H1 (cell line): ENCODE data around the gene ZNF143. TPM values are rescaled to one million over a fixed set of nuclear protein-coding genes. Genes with fewer than 3 reads are reported as not detected.

ENCODE experiments used
- CTCF ChIA-PET: fragments of 300-600 bp; sonication (Branson Sonifier 250); formaldehyde crosslinking; loops from one replicate; lab custom pipeline; 2021; ENCODE audit not compliant: partially characterized antibody; lab: Charles Lee
- POLR2A ChIA-PET: fragments of 300-600 bp; sonication (Branson Sonifier 250); formaldehyde crosslinking; loops from one replicate; lab custom pipeline; 2021; ENCODE audit warnings: inconsistent platforms; ENCODE audit not compliant: partially characterized antibody; lab: Charles Lee
- DNase-seq, 2 experiments: peaks; one replicate each; pipeline versions ENCODE4 v3.0.0 to v3.0.0-alpha.2; 2010 to 2022; ENCODE audit warnings: low spot score in 2 of 2, low read depth in 1 of 2, mixed read lengths in 1 of 2
- FAIRE-seq: peaks from 2 replicates; lab custom pipeline; 2011; peaks lifted over from hg19 to GRCh38; lab: Jason Lieb, UNC
- H2AFZ ChIP-seq: 2 replicates; pipeline ENCODE4 v1.8.1; 2012; ENCODE audit warnings: low read length, inconsistent platforms
- H2AK5ac ChIP-seq: 2 replicates; pipeline ENCODE4 v1.6.1; 2013; ENCODE audit warnings: low read depth, low read length
- H2BK120ac ChIP-seq: replicated peaks from 2 replicates; pipeline ENCODE3; 2013; ENCODE audit warnings: low read depth, low read length, inconsistent platforms
- H2BK12ac ChIP-seq: 2 replicates; pipeline ENCODE4 v1.6.1; 2013; ENCODE audit warnings: low read depth, low read length
- H2BK15ac ChIP-seq: 2 replicates; pipeline ENCODE4 v1.6.1; 2013; ENCODE audit warnings: low read length
- H2BK20ac ChIP-seq: 2 replicates; pipeline ENCODE4 v1.6.1; 2013; ENCODE audit warnings: low read length
- H2BK5ac ChIP-seq: 2 replicates; pipeline ENCODE4 v1.6.1; 2013; ENCODE audit warnings: low read depth, low read length
- H3K14ac ChIP-seq: 2 replicates; pipeline ENCODE4 v1.6.1; 2013; ENCODE audit warnings: inconsistent platforms; ENCODE audit not compliant: insufficient read length
- H3K18ac ChIP-seq: 2 replicates; pipeline ENCODE4 v1.6.1; 2013; ENCODE audit warnings: low read length; ENCODE audit errors: extremely low read depth
- H3K23ac ChIP-seq: 2 replicates; pipeline ENCODE4 v1.6.1; 2013; ENCODE audit warnings: inconsistent platforms; ENCODE audit not compliant: insufficient read length
- H3K23me2 ChIP-seq: 2 replicates; pipeline ENCODE4 v1.6.1; 2013; ENCODE audit warnings: low read depth, low read length
- H3K27ac ChIP-seq: 2 replicates; pipeline ENCODE4 v1.6.1; 2011; ENCODE audit warnings: low read depth, low read length, inconsistent platforms
- H3K27me3 ChIP-seq, 4 experiments: replicated peaks in 1 of 4; 1 replicate in 1 of 4; 2 replicates in 3 of 4; pipeline versions ENCODE4 v1.6.1 to v1.8.1; 2011 to 2013; ENCODE audit warnings: low read length in 3 of 4, mild to moderate bottlenecking in 3 of 4, inconsistent platforms in 2 of 4, mixed read lengths in 2 of 4, moderate library complexity in 1 of 4; ENCODE audit not compliant: control insufficient read depth in 3 of 4, insufficient read depth in 3 of 4; ENCODE audit errors: extremely low read depth in 1 of 4
- H3K36me3 ChIP-seq, 4 experiments: 2 replicates each; pipeline versions ENCODE4 v1.6.1 to v1.8.1; 2011 to 2013; ENCODE audit warnings: mild to moderate bottlenecking in 4 of 4, low read length in 3 of 4, moderate library complexity in 2 of 4, control low read depth in 1 of 4, inconsistent platforms in 1 of 4; ENCODE audit not compliant: insufficient read depth in 4 of 4, control insufficient read depth in 2 of 4
- H3K4ac ChIP-seq: replicated peaks from 2 replicates; pipeline ENCODE3; 2013; ENCODE audit warnings: low read length, low read depth, mixed read lengths, inconsistent platforms; ENCODE audit not compliant: insufficient read length
- H3K4me1 ChIP-seq, 4 experiments: replicated peaks in 1 of 4; 1 replicate in 1 of 4; 2 replicates in 3 of 4; pipeline versions ENCODE4 v1.6.1 to v1.8.1; 2011 to 2013; ENCODE audit warnings: low read length in 3 of 4, inconsistent platforms in 2 of 4, mixed read lengths in 1 of 4; ENCODE audit not compliant: insufficient read depth in 4 of 4, control insufficient read depth in 3 of 4
- H3K4me2 ChIP-seq, 2 experiments: 2 replicates each; pipeline versions ENCODE4 v1.6.1 to v1.8.1; 2011 to 2013; ENCODE audit warnings: low read depth in 2 of 2, low read length in 2 of 2, control low read depth in 1 of 2, inconsistent platforms in 1 of 2, mild to moderate bottlenecking in 1 of 2; ENCODE audit not compliant: insufficient read depth in 1 of 2
- H3K4me3 ChIP-seq, 4 experiments: fragments of 200-600, 300-600 bp in 1 of 4; sonication (generic), shearing (Covaris generic), sonication (Bioruptor Twin) in 1 of 4; 2 replicates each; pipeline versions ENCODE4 v1.5.1 to v1.8.1; 2011 to 2016; ENCODE audit warnings: low read length in 4 of 4, low read depth in 3 of 4, control low read depth in 2 of 4, inconsistent platforms in 2 of 4, mild to moderate bottlenecking in 2 of 4, mixed read lengths in 1 of 4, moderate library complexity in 1 of 4; ENCODE audit not compliant: insufficient read depth in 2 of 4; ENCODE audit errors: extremely low read depth in 1 of 4
- H3K56ac ChIP-seq: replicated peaks from 2 replicates; pipeline ENCODE3; 2013; ENCODE audit warnings: low read depth, mild to moderate bottlenecking, mixed read lengths, low read length, inconsistent platforms; ENCODE audit not compliant: insufficient read length
- H3K79me1 ChIP-seq: 2 replicates; pipeline ENCODE4 v1.6.1; 2013; ENCODE audit warnings: low read depth, low read length, control low read depth
- H3K79me2 ChIP-seq, 2 experiments: 2 replicates each; pipeline versions ENCODE4 v1.6.1 to v1.8.1; 2012 to 2013; ENCODE audit warnings: low read length in 2 of 2, mild to moderate bottlenecking in 2 of 2, inconsistent platforms in 1 of 2; ENCODE audit not compliant: insufficient read depth in 2 of 2, control insufficient read depth in 1 of 2
- H3K9ac ChIP-seq, 4 experiments: replicated peaks in 1 of 4; 1 replicate in 1 of 4; 2 replicates in 3 of 4; pipeline versions ENCODE4 v1.6.1 to v1.8.1; 2011 to 2013; ENCODE audit warnings: low read depth in 3 of 4, low read length in 3 of 4, control low read depth in 2 of 4, mild to moderate bottlenecking in 2 of 4, moderate library complexity in 2 of 4, inconsistent platforms in 1 of 4; ENCODE audit errors: extremely low read depth in 1 of 4
- H3K9me3 ChIP-seq, 2 experiments: 2 replicates each; pipeline versions ENCODE4 v1.6.1 to v1.8.1; 2012 to 2013; ENCODE audit warnings: mild to moderate bottlenecking in 2 of 2, moderate library complexity in 2 of 2, control low read depth in 1 of 2, inconsistent platforms in 1 of 2, low read depth in 1 of 2, low read length in 1 of 2, mixed read lengths in 1 of 2; ENCODE audit not compliant: insufficient read depth in 2 of 2
- H4K20me1 ChIP-seq, 2 experiments: replicated peaks in 1 of 2; 2 replicates each; pipeline versions ENCODE3 to v1.8.1; 2011 to 2013; ENCODE audit warnings: inconsistent platforms in 2 of 2, low read length in 2 of 2, mild to moderate bottlenecking in 1 of 2; ENCODE audit not compliant: insufficient read depth in 2 of 2, control insufficient read depth in 1 of 2
- H4K5ac ChIP-seq: 2 replicates; pipeline ENCODE4 v1.6.1; 2013; ENCODE audit warnings: low read length, low read depth, mixed read lengths, inconsistent platforms; ENCODE audit not compliant: insufficient read length
- H4K8ac ChIP-seq: 2 replicates; pipeline ENCODE4 v1.8.0; 2013; ENCODE audit warnings: mild to moderate bottlenecking, moderate library complexity, low read length, inconsistent platforms; ENCODE audit not compliant: insufficient read depth; ENCODE audit errors: extremely low read depth
- H4K91ac ChIP-seq: replicated peaks from 2 replicates; pipeline ENCODE3; 2013; ENCODE audit warnings: low read length, mixed read lengths, inconsistent platforms; ENCODE audit not compliant: insufficient read length
- CTBP2 ChIP-seq: IDR thresholded peaks from 2 replicates; pipeline ENCODE4 v1.7.0; 2011; ENCODE audit warnings: borderline replicate concordance, mild to moderate bottlenecking, moderate library complexity, mixed read lengths, low read length; ENCODE audit not compliant: insufficient read depth, insufficient read length
- NRF1 ChIP-seq: IDR thresholded peaks from 2 replicates; pipeline ENCODE4 v1.6.1; 2011; ENCODE audit warnings: mild to moderate bottlenecking, low read depth, low read length, improper control_type of control experiment
- POLR2AphosphoS5 ChIP-seq: IDR thresholded peaks from 2 replicates; pipeline ENCODE4 v1.6.1; 2011; ENCODE audit warnings: low read depth, low read length
- SIX5 ChIP-seq: IDR thresholded peaks from 2 replicates; pipeline ENCODE4 v1.6.1; 2011; ENCODE audit warnings: mild to moderate bottlenecking, low read depth, low read length
- YY1 ChIP-seq: IDR thresholded peaks from 2 replicates; pipeline ENCODE4 v1.6.1; 2011; ENCODE audit warnings: low read depth, mild to moderate bottlenecking, low read length
- WGBS, 2 experiments: shearing (Covaris generic) in 1 of 2; methylation state at CpG; one replicate each; pipeline versions ENCODE4 v1.1.6 to v1.1.7; 2013 to 2015; ENCODE audit warnings: low lambda C conversion rate in 2 of 2, mixed read lengths in 2 of 2, inconsistent platforms in 1 of 2, low coverage in 1 of 2, missing lambda C conversion rate in 1 of 2; ENCODE audit not compliant: insufficient replicate concordance in 2 of 2, insufficient coverage in 1 of 2, insufficient read length in 1 of 2; ENCODE audit errors: extremely low coverage in 1 of 2, missing lambda C conversion rate in 1 of 2; 5-methylcytosine and 5-hydroxymethylcytosine counted together
- polyA plus RNA-seq, 7 experiments: library from polyadenylated mRNA; depleted of rRNA in 3 of 7; stranded (reverse) in 5 of 7; unstranded in 2 of 7; fragments of >200 nt in 5 of 7; fragments of 200-250 nt in 2 of 7; gene quantifications; 1 replicate in 5 of 7; 2 replicates in 1 of 7; 4 replicates in 1 of 7; pipeline versions ENCODE4 v1.2.1 to v1.2.3, GENCODE V29; 2011 to 2013; ENCODE audit warnings: missing spikeins in 2 of 7, mixed read lengths in 2 of 7
- total RNA-seq: library from RNA; stranded (reverse); fragmentation: NEBNext Ultra II Directional; extraction: Animal tissue kit (Norgen Biotek cat#: 25700); gene quantifications from 2 replicates; pipeline ENCODE4 v1.2.1, GENCODE V29; 2021

The ZNF143 gene
- total and polyA plus RNA-seq, 2 of the 8 experiments (the other 6 are each of a cell fraction or from before 2014, with no cell fraction given): 43.0 to 69.2 TPM

DNA sequence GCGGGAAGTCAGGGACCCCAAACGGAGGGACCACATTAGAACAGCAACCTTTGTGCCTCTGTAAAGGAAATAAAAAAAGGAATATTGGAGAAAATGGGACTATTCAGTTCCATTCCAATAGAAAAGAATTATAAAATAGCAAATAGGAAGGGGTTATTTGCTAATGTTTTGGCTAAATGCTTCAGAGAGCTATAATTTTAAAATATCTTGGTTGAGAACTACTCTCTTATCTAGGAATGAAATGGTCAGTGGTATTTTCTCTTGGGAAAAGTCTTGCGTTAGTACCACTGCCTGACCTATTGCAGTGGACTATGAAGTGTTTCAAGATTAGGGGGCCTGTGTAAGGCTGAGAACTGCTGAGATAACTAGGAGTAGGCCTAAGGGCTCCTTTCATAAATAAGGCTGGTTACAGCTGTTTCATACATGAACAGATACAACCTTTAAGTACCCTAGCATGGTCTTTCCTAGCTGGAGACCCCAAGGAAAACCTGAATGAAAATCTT is 105.8 kb downstream of the ZNF143 start:
- Histone ChIP-seq H3K4me1 (peaks cover 5 to 19% (median 13%) of the 10 kb centered on the region in 4 experiments), H3K23ac (no peak overlapping the region), H3K36me3 (no peaks in the 10 kb centered on the region), H2BK20ac (no peak overlapping the region; the same call in 1 of the 2 replicates), H3K4ac (no peak overlapping the region), H3K56ac (no peak overlapping the region), H4K5ac (no peak overlapping the region), H4K8ac (no peak overlapping the region), H3K23me2 (no peaks in the 10 kb centered on the region), H3K79me1 (no peaks in the 10 kb centered on the region), H2AK5ac (no peak overlapping the region), H3K18ac (no peak overlapping the region), H2BK15ac (no peak overlapping the region), H3K9me3 (no peaks in the 10 kb centered on the region), H2BK120ac (no peak overlapping the region), H3K4me2 (peak overlapping the region in 1 of 2 experiments; percentile 28; a peak in 1 of 4 replicates), H3K27ac (no peak overlapping the region), H2BK5ac (no peak overlapping the region), H3K4me3 (no peak overlapping the region), H3K79me2 (no peaks in the 10 kb centered on the region), H3K14ac (no peak overlapping the region), H3K27me3 (no peaks in the 10 kb centered on the region; a peak in 2 of 7 replicates), H4K91ac (no peak overlapping the region), H3K9ac (no peak overlapping the region), H2BK12ac (no peak overlapping the region; the same call in 1 of the 2 replicates), H2AFZ (no peak overlapping the region), H4K20me1 (no peaks in the 10 kb centered on the region)
- WGBS, 2 experiments: 82% methylated on average over 3 of the region's 3 CpGs; no CpG with 5 or more reads in 1 of the 2 experiments
- ChIA-PET POLR2A (interaction anchor here (0.6 to 1.7 kb wide), 6 partner anchors 9 to 182 kb away, joined by 3 to 5 read pairs (median 4); partner anchors contain the start of genes IPO7 and ZNF143), CTCF (interaction anchor here (0.6 to 1.6 kb wide), 4 partner anchors 10 to 184 kb away, joined by 3 to 7 read pairs (median 4); no protein-coding TSS in a partner anchor)
- TF ChIP-seq POLR2AphosphoS5 (no peak), YY1 (no peak), SIX5 (no peak), NRF1 (no peak), CTBP2 (no peak)
- DNase-seq (no peak), FAIRE-seq (no peak)
